ENCODE results near the gene OR10G3. TPM values are rescaled to one million over a fixed set of nuclear protein-coding genes. Genes with fewer than 3 reads are reported as not detected.
"Not testable (repeated sequence)": the region's sequence is repeated elsewhere in the genome, so short reads cannot be mapped to it uniquely, and the experiment has no call there.

OR10G3 gene, protein sequence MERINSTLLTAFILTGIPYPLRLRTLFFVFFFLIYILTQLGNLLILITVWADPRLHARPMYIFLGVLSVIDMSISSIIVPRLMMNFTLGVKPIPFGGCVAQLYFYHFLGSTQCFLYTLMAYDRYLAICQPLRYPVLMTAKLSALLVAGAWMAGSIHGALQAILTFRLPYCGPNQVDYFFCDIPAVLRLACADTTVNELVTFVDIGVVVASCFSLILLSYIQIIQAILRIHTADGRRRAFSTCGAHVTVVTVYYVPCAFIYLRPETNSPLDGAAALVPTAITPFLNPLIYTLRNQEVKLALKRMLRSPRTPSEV
- total RNA-seq = not detected

DNA sequence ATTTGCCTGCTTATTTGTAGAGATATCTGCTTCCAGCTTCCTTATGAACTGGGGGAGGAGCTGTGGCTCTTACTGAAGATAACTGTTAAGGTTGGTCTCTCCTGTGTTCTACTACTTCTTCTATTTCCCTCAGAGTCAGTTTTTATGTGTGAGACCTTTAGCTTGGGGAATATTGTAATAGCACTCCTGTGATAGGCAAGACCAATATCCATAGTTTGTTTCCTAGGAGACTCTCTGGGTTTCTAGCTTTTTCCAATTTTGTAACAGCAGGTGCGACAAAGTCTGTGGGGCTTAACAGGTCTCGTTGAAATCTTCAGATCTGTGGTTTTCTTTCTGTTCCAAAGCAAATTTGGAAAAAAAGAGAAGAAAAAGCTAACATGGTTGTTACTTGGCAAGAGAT lies at the start of gene OR10G3:
Gene OR10G3 (minus strand): TSS at position 101 of the 400 bp plus-strand sequence. CDS start 9,332 bp downstream, outside the sequence.
- no peak for ATAC-seq

DNA sequence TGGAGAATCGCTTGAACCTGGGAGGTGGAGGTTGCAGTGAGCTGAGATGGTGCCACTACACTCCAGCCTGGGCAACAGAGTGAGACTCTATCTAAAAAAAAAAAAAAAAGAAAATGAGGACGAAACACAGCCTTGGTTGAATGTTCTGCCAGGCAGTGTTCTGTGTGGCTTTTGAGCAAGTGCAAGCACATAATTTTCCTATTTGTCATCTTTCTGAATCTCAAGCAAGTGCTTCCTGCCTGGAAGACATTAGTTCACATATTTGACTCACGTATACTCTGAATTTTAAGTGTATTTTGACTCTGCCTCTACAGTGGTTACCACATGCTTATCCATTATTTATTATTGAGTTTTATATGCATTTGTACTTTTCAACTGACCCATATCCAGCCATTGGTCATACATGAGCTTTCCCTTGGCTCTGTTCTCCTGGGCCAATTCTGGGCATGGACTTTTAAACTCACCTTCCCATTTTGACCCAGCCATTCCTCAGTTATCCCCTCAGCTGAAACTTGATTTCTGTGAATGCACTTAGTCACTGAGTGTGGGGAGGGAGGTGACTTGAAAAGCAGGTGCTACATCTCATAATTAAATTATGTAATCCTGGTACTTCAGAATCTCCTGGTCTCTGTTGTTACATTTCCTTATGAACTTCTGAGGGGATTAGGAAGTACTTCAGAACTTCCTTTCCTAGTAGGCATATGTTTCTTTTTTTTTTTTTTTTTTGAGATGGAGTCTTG lies 46.8 kb upstream of the OR10G3 start:
- ATAC-seq = peak; percentile 55

DNA sequence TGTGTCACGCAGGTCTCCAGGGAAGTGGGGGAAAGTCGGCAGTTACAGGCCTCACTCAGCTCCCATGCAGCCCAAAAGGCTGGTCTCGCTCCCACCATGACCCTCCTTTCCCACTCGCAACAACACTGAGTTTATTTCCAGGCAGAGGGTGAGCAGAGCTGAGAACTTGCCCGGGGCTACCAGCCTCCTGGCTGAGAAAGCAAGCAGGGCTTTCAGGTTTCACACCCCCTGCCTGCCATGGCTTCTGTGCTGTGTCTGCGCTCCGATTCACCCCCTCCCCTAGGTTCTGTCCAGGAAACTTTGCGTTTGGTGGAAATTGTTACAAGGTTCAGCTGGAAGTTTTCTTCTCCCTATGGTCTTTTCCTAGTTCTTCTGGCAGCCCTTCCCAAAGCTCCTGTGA lies 37.7 kb upstream of the OR10G3 start:
- ATAC-seq = no peak

DNA sequence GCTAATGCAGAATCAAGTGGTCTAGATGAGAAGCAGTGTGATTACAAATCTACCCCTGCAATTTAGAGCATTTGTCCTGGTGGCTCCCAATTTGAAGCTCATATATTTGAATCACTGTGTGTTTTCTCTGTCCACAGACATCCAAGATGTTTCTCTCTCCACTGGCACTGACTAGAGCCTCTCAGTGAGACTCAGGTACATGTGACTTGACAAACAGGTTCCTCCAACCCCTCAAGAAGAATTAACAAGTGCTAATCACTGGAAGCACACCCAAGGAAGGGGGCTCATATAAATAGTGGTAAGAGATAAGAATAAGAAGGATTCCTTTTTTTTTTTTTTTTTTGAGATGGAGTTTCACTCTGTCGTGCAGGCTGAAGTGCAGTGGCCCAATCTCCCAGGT lies 34.4 kb upstream of the OR10G3 start:
- no peak for ATAC-seq

DNA sequence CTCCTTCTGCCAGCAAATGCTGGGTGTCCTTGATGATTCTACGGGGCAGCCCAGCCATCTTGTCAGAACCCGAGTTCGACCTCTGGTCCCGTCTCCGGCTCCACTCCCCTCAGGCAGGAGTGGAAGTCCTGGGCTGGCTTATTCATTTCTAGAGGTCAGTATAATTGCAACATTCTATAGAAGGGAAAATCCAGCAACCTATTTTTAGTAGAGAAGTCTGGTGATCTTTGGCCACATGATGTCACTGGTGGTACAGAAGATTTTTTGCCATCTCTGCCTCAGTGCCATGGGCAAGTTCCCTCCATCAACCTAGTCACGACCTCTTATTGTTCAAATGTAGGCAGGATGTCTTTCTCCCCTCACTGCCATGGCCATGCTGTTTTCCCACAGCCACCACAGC lies 32.4 kb upstream of the OR10G3 start:
- ATAC-seq = no peak

DNA sequence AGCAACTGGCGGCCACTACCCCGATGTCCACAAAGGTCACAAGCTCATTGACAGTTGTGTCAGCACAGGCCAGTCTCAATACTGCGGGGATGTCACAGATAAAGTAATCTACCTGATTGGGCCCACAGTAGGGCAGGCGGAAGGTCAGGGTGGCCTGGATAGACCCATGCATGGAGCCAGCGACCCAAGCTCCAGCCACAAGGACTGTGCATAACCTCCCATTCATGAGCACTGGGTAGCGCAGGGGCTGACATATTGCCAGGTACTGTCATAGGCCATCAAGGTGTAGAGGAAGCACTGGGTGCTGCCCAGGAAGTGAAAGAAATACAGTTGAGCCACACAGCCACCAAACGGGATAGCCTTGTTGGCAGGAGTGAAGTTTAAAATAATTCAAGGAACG lies 22.3 kb upstream of the OR10G3 start:
- not testable (repeated sequence) for ATAC-seq

DNA sequence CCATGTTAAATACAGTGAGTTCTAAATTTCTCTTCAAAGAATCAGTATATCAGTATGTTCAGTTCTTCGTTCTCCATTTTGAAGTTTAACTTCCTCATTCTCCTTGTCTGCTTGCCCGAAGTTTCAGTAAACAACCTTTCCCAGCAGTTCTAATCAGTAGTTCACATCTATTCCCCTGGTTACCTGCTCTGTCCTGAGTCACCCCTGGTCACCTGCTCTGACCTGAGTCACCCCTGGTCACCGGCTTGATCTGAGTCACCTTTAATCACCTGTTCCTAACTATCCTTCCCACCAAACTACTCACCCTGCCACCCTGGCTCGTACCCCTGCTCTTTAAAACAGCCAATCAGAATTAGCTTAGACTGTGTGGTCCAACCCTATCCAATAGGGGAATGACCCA lies 9.4 kb upstream of the OR10G3 start:
- ATAC-seq = no peak

DNA sequence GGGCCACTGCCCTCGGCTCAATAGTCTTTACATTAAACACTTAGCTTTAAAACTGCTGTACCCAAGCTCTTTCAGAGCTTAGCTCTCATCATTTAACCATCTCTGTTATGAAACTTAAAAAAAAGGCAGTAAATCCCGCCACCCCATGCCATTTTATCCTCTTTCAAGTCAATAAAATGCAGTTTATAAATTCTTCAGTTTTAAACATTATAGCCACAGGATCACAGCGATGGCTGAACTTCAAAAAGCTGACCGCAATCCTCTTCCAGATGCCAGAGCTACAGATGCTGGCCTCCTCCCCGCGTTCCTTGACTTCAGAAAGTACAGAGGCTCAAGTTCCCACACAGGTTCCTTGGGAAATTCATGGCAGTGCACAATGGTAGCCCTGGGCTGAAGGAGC lies 4.2 kb downstream of the OR10G3 start:
- ATAC-seq = no peak

DNA sequence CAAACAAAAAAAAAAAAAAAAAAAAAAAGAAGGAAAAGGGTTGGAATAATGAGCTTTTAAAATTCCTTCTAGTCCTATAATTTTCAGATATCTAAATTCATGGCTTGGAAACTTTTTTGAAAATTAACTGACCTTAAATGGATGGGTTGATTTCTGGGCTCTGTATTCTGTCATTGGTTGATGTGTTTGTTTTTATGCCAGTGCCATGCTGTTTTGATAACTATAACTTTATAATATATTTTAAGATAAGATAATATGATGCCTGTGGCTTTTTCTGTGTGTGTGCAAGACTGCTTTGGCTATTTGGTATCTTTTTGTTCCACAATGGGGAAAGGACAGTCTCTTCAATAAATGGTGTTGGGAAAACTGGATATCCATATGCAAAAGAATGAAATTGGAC lies 7.3 kb downstream of the OR10G3 start:
- no peak for ATAC-seq

DNA sequence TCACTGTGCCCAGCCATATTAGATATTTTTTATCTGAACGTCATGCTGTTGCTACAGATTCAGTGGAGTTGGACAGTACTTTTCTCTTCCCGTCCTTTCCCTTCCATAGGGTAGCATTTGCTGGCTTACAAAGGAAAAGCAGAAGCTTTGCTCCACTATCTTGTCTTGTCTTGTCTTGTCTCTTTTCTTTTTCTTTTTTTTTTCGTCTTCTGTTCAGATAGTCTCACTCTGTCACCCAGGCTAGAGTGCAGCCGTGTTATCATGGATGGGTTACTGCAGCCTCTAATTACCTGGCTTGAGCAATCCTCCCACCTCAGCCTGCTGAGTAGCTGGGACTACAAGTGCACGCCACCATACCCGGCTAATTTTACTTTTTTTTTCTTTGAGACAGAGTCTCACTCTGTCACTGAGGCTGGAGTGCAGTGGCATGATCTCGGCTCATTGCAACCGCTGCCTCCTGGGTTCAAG lies 21.1 kb downstream of the OR10G3 start:
- ATAC-seq = no peak

DNA sequence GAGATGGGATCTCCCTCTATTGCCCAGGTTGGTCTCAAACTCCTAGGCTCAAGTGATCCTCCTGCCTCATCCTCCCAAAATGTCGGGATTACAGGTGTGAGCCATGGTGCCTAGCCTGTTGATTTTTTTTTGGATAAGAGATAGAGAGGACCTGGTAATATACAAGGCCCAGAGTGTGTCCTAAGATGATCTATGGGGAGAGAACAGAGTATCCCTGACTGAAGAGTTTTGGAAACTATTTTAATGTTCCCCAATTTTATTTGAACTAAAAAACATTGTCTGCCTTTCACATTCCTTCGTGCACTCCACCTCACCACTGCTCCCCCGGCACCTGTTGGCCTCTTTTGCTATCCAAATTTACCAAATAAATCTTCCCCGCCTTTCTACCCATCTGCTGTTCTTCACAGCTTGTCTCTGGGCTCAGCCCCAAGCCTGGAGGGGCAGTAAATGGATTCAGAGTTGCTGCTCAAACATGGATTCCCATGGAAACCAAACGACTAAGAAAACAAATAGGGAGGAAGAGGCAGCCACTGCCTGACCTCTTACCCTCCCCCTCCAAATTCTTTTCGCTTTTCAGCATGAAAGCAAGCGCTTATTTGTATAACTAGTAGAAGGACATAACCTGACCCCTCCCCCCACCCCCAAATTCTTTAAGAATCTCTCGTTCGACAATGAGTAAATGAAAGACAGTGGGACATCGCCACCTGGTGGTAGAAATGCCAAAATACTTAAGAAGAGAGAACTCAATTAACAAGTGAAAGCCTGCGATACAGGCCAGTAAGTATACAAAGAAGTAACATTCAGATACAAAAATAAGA lies 22.6 kb downstream of the OR10G3 start:
- peak; percentile 48 for ATAC-seq

DNA sequence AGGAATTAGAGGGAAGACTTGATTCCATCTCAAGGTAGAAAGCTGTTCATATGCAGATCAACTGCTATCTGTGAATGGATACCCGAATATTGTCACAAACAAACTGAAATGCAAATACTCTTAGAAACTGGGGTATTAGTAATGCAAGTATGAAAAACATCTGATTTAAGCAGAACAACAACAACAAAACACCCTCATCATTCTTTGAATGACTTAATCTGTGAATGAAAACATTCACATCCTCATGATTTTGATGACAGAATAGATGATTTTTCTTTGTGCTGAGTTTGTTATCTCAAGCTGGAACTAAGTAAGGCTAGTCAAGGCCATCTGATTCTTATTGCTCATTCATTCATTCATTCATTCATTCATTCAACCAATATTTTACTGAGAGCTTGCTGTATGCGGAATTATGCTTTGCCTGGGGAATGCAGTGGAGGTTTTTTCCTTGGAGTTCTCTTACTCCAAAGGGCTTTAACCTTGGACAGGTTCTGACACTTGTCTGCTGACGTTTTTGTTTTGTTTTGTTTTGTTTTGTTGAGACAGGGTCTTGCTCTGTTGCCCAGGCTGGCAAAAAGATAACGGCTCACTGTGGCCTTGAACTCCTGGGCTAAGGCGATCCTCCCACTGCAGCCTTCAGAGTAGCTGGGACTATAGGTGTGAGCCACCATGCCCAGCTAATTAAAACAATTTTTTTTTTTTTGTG lies 23.3 kb downstream of the OR10G3 start:
- no peak for ATAC-seq

DNA sequence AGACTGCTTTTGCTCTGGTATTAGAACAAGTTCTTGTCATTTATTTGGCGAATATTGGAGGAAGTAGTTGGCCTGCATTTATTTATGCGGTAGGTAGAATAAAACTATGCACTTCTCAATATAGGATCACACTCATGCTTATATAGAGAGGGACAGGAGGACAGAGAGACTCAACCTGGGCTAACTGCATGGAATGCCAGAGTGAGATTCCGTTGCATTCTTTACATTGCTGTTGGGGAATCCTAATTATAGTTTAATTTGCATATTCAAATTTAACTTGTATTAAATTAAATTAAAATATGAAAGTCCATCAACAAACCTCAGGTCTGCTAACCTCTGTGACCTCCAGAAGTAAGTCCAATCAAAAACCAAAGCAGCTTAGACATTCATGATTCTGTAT lies 26.6 kb downstream of the OR10G3 start:
- ATAC-seq = no peak

DNA sequence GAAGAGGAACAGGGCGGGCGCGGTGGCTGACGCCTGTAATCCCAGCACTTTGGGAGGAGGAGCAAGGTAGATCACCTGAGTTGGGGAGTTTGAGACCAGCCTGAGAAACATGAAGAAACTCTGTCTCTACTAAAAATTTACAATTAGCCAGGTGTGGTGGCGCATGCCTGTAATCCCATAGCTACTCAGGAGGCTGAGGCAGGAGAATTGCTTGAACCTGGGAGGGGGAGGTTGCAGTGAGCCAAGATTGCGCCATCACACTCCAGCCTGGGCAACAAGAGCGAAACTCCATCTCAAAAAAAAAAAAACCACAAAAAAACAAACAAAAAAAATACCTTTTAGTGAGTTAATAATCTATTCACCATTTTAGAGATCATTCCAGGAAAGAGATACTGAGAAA lies 35.3 kb downstream of the OR10G3 start:
- ATAC-seq = not testable (repeated sequence)

DNA sequence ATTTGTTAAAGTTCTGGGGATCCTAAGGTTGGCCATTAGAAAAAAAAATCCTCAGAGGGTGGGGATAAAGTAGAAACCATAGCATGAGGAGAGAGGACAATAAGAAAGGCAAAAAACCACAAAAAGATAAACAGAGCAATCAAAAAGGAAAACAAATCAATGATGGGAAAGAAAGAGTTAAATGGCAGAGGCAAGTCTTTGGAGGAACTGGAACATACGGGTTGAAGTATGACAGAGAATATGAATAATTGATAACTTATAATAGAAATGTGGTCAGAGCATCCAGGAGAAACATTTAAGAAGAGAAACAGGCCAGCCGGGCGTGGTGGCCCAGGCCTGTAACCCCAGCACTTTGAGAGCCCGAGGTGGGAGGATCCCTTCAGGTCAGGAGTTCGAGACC lies 35.9 kb downstream of the OR10G3 start:
- ATAC-seq = no peak

DNA sequence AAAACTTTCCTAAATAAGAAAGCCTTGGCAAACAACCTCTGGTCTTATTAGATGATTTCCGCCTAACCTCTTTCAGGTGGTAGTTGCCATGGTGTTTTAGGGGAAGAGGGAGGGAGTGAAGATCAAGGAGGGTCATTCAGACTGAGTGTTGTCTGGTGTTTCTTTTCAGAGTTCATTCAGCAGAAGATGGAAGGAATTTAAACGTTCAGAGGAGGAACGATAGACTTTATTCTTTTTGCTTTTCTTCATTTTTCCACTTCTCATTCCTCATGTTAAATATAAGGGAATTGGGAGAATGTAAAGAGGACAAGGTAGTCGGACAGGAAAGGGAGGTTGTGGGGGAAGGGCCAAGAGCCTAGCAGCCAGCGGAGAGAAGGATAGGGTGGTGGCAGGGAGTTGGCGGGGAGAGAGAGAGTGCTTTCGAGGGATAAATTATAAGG lies 36.3 kb downstream of the OR10G3 start:
- ATAC-seq = no peak

DNA sequence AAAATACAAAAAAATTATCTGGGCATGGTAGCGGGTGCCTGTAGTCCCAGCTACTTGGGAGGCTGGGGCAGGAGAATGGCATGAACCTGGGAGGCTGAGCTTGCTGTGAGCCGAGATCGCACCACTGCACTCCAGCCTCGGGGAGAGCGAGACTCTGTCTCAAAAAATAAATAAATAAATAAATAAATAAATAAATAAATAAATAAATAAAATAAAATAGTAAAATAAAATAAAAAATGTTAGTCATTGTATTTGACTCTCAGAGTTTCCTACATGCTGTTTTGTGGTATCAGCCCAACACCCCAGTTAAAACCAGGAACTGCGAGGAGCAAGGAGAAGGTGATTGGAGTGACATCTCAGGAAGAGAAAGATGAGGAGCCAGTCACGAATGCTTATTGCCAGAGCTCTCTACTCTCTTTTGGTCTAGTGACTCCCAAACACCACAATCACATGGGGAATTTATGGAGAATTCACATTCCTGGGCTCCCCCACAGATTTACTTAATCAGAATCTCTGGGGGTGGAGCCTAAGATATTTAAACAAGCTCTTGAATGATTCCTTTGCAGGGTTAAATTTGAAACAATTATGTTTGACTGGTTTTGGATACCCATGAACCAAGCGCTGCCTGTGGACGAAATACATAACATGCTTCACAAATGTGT lies 38.3 kb downstream of the OR10G3 start:
- no peak for ATAC-seq

DNA sequence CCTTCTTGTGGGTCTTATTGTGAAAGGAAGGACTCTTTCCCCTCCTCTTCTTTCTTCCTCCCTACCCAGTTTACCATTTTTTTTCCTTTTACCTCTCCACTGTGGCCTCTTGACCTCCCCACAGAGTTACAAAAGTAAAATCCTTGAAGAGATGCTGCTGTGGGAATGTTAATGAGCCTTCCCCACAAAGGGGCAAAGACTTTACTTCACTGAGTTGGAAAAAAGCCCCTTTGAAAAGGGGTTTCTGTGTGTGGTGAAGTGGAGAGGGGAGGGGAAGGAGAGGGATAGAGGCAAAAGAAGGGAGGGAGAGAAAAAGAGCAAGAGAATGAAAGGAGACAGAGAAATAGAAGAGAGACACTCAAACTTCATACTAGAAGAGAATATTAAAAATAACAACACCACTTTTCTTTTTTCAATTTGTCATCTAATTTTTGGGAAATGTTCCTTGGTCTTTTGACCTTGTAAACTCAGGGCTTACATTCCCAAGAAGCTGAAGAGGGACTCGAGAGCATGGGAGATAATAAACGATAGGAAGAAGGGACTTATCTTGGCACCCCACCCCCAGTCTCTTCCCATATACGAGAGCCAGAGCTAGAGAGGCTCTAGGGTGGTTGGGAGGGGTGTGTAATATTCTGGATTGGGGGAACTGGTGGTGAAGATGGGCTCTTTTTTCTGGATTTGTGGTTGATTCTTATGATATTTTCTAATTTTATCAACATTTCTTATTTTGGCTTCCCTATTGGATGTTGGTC lies 40.5 kb downstream of the OR10G3 start:
- no peak for ATAC-seq

DNA sequence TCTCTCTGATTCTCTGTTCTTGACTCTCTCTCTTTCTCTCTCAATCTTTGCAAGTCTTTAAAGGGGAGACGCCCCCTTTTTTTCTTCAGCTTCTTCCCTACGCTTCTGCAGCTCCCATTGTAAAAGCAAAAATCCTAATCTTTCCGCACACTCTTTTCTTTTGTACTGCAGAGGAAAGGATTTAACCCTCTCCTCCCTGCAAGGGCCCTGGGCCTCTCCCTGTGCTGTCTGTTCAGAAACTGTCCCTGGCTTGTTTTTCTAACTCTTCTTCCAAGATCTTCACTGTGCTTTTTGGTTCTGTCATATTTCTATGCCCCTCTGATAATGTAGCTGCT lies 42.8 kb downstream of the OR10G3 start:
- no peak for ATAC-seq

DNA sequence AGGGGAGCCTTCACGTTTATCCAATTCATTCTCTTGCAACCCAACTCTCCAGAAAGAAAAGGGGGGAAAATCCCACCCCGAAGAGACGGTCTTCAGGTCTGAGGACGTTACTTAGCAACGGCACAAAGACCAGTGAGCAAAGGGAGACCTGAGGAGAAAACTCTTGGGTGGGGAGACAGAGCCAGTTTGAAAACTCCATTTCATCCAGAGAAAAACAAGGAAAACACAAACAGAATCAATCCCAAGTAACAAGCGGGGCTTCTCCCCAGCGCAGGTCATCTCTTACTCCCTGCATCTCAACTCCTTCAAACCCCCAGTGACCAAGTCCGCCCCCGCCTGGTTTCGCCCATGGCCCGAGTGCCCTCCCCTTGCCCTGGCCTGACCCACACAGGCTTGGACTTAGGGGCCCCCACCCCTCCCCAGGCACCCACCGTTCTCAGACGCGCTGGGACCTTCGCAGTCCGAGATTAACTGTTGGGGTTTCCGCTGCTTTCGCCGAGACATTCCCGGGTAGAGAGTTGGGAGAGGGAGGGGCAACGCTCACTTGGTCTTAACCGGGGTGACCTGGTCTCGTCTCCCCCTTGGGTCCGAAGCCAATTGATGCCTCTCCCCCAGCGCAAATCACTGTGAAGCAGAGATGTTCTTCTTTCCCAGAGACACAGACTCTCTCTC lies 43.3 kb downstream of the OR10G3 start:
- ATAC-seq = no peak
